Thyroid gland (tissue), 4 donors: Measurements from ENCODE around the gene KANSL1.

ENCODE experiments used
- CTCF ChIP-seq, 6 experiments: fragments of 200-600 bp in 3 of 6; fragments of 450-650 bp in 3 of 6; sonication (generic) in 3 of 6; IDR thresholded peaks; one replicate each; pipeline ENCODE4 v1.5.1; 2016 to 2019; ENCODE audit warnings: antibody characterized with exemption in 6 of 6, mild to moderate bottlenecking in 2 of 6, inconsistent platforms in 1 of 6, moderate library complexity in 1 of 6
- POLR2A ChIP-seq, 2 donors: fragments of 450-650 bp; IDR thresholded peaks; one replicate each; pipeline ENCODE4 v1.6.1; 2017; ENCODE audit warnings: antibody characterized with exemption in 2 of 2, mild to moderate bottlenecking in 2 of 2, moderate library complexity in 1 of 2

GRCh38 chr17:46216682-46217081, 23.5 kb upstream of the KANSL1 start:
- TF ChIP-seq CTCF (IDR thresholded peaks at IDR 0.05) (no peak), POLR2A (IDR thresholded peaks at IDR 0.05) (no peak)
